NCI-H146 (cell line): ENCODE results near the gene KCNK7.
A peak's percentile ranks its signal among the peaks of the same experiment; 100 is the strongest.
"Not testable (repeated sequence)": the region's sequence is repeated elsewhere in the genome, so short reads cannot be mapped to it uniquely, and the experiment has no call there.

Experiments
- DNase-seq: peaks from one replicate; lab custom pipeline; 2025; lab: John Stamatoyannopoulos, UW

The KCNK7 gene

DNA sequence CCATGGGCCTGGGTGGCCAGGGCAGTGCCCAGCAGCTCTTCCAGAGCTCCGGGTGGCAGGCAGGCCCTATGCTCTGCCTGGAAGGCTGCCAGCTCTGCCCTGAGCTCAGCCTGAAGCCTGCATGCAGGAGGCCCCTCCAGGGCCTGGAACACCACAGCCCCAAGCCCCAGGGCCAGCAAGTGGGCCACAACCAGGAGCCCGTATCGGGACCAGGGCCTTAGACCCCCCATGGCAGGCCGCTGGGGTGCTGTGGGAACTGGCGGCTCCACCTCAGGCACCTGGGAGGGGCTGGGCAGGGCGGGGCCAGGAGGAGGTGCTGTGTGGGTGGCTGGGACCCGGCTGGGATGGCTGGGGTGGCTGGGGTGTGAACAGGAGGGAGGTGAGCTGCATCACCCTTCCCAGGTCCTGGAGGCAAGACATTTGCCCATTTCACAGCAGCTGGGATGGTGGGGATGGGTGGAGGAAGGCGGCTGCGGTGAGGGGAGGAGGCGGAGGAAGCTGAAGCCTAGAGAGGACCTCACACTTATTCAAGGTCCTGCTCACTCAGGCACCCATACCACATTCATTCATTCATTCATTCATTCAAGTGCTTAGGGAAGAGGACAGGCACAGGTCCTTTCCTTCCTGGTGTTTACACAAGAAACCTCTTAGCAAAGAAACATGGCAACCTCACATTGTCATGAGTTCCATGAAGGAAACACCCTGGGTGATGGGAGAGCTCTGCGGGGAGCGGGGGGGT, at the start of gene KCNK7:
KCNK7 (minus strand) TSS at position 258 of the 739 bp plus-strand sequence; CDS start at position 230, 28 bp downstream.
- no peak for DNase-seq

DNA sequence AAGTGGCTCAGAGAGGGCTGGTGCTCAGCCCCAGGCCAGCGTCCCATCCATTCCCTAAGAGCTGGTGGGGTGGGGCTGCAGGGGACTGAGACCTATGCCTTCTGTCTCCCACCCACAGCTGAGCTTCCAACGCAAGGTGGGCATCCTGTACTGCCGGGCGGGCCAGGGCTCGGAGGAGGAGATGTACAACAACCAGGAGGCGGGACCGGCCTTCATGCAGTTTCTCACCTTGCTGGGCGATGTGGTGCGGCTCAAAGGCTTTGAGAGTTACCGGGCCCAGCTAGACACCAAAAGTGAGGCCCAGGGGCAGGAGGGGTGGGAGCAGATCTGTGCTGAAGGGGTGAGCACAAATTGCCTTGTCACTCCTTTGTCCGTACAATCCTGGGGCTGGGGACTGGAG, 49.2 kb upstream of the KCNK7 start:
- DNase-seq, result no peak

GRCh38 chr11:65643971-65644370, 48.4 kb upstream of the KCNK7 start:
- no peak for DNase-seq

DNA sequence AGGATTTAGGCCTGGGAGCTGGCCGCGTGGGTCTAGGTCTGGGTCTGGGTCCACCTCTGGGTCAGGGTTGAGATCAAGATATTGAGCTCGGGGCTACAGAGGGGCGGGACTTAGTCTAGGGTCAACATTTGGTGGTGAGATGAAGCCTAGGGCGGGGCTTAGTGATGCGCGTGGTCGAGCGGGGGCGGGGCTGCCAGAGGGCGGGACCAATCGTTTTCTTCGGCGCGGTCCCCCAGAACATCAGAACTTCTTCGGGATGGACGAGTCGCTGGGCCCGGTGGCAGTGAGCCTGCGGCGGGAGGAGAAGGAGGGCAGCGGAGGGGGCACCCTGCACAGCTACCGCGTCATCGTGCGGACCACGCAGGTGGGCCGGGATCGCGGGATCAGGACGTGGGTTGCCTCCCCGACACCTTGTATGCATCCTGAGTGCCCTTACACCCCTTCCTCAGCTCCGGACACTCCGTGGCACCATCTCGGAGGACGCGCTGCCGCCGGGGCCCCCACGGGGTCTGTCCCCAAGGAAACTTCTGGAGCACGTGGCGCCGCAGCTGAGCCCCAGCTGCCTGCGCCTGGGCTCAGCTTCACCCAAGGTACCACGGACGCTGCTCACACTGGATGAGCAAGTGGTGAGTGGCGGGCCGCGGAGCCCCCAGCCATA, 46.5 kb upstream of the KCNK7 start:
- no peak for DNase-seq

GRCh38 chr11:65641297-65642013, 45.9 kb upstream of the KCNK7 start:
- no peak for DNase-seq

DNA sequence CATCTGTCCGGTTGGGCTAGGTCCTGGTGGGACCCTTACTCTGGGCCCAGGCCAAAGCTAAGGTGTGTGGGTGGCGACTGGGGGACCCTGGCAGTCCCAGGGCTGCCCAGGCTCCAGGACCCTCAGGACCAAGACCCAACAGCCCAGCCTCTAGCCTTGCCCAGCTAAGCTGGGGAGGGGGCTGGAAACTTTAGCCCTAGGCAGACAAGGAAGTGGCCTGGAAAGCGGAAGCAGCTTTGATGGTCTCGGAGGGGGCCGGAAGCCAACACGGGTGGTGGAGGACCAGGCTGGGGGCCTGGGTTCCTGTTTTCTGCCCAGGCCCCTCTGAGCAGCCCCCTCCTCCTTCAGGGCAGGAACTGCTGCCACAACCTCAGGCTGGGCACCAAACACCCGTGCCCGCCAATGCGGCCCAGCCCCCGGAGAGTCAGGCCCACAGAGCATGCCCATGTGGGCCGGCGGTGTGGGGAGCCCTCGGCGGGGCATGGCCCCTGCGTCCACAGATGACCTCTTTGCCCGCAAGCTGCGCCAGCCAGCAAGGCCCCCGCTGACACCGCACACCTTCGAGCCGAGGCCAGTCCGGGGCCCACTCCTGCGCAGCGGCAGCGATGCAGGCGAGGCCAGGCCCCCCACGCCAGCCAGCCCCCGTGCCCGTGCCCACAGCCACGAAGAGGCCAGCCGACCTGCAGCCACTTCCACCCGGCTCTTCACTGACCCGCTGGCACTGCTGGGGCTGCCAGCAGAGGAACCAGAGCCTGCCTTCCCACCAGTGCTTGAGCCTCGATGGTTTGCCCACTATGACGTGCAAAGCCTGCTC, 45.1 kb upstream of the KCNK7 start:
- DNase-seq, result no peak

DNA sequence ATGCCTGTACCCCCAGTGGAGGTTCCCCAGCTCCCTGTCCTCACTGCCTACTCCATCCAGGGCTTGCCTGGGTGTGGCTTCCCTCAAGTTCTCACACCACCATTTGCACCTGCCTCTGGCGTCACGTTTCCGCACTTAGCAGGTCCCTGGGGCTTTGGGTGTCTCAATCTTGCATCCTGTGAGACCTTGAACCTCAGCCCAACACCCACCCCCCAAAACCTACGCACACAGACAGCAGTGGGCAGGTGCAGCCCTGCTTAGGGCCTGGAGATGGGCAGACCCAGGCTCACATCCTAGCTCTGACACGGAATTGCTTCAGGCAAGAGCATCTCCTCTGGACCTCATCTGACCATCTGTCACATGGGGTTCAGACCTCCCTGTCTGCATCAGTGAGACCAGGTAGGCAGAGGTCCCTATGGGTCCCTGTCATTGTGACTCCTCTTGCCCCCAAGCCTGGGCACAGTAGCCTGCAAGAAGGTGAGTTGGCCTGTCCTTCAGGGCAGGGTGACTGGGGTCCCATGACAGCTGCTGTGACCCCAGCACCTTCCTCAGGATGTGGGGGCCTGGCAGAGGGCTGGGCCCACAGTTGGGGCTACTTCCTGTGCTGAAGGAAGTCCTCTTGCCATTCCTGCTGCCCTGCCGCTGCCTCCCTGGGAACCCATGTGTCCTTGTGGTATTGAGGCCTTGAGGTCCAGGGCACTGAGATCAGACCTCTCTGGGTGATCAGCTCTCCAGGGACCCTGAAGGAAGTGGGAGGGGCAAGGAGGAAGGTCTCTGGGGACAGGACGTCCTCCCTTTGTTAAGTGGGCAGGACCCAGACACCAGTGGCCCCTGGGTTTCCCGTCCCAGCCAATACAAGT, 44.3 kb upstream of the KCNK7 start:
- DNase-seq, result no peak

GRCh38 chr11:65639228-65639597, 43.6 kb upstream of the KCNK7 start:
- not testable (repeated sequence) for DNase-seq

GRCh38 chr11:65637794-65638419, 42.3 kb upstream of the KCNK7 start, which contains the start of gene SIPA1:
TSS of gene SIPA1 (plus strand) at chr11:65638101. CDS start at chr11:65640922, 2,821 bp downstream.
- DNase-seq, result peak; percentile 87

- DNase-seq, result no peak
Observed at GRCh38 chr11:65637032-65637557, 41.5 kb upstream of the KCNK7 start.

DNA sequence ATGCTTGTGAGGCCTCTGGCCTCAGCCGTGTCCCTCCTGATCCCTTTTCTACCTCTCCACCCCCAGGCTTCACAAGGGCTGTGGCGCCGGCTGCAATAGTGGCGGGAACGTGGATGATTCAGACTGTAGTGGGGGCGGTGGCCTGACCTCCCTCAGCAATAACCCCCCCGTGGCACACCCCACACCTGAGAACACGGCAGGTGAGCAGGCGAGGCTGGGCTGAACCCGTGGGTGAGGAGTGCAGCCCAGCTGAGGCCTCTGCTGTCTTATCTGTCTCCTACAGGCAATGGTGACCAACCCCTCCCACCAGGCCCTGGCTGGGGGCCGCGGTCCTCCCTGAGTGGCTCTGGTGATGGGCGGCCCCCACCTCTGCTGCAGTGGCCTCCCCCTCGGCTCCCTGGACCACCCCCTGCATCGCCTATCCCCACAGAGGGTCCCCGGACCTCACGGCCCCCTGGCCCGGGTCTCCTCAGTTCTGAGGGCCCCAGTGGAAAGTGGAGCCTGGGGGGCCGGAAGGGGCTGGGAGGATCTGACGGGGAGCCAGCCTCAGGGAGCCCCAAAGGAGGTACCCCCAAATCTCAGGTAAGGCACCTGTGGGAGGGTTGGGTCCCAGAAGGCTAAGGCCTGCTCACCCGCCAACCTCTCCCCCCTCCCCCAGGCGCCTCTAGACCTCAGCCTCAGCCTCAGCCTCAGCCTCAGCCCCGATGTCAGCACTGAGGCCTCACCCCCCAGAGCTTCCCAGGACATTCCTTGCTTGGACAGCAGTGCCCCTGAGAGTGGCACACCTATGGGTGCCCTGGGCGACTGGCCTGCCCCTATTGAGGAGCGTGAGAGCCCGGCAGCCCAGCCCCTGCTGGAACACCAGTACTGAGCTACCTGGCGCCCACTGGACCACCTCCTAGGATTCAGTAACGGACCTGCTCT, 40.8 kb upstream of the KCNK7 start:
- no peak for DNase-seq

DNA sequence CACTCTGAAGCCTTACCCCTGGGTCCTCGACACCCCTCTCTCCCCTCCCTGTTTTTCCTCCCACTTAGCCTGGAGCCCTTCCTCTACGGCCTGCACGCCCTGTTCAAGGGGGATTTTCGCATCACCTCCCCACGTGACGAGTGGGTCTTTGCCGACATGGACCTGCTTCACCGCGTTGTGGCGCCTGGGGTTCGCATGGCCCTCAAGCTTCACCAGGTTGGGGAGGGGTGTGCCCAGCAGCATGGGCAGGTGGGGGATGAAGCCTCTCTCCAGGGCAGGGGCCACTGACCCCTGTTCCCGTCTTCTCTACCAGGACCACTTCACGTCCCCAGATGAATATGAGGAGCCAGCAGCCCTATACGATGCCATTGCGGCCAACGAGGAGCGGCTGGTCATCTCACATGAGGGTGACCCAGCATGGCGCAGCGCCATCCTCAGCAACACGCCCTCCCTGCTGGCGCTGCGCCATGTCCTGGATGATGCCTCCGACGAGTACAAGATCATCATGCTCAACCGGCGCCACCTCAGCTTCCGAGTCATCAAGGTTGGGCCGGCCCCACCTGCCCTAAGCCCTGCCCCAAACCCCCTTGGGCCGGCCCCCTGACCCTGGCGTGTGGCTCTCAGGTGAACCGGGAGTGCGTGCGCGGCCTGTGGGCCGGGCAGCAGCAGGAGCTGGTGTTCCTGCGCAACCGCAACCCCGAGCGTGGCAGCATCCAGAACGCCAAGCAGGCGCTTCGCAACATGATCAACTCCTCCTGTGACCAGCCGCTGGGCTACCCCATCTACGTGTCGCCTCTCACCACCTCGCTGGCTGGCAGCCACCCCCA, 39.5 kb upstream of the KCNK7 start:
- DNase-seq, result no peak

GRCh38 chr11:65634440-65634839, 38.8 kb upstream of the KCNK7 start:
- no peak for DNase-seq

- no peak for DNase-seq
Observed at GRCh38 chr11:65634109-65634436, 38.5 kb upstream of the KCNK7 start.

DNA sequence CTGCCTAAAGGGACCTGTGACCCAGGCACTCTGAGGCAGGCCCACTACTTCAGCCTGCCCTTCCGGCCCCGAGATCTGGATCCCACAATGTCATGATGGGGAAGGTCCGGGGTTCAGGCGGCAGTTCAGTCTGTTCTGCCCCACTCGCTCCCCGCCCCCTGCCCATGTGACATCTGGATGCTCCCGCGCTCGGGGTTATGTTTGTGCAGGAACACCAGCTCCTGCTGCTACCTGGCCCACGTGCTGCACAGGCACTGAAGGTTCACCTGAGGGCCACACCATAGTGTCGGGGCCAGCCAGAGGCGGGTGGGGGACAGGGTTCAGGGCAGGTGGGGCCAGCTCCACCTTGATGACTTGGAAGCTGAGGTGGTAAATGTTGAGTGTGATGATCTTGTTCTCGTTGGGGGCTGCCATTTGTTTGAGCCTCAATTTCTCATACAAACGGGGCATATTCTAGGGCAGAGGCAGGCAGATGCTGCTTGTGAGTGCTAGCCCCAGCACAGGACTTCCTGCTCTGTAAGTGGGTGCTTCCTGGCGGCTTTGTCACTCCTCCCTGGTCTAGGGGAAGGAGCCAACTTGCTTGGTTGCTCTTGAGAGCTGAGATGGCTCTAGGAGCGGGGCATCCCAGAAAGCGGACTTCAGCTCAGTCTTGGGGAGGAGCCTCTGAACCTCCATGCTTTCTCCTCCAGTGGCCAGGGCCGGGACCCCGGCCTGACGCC, 37.9 kb upstream of the KCNK7 start:
- DNase-seq, result no peak

GRCh38 chr11:65630215-65630614, 34.6 kb upstream of the KCNK7 start:
- no peak for DNase-seq

- DNase-seq, result no peak
Observed at GRCh38 chr11:65629579-65629978, 34.0 kb upstream of the KCNK7 start.

DNA sequence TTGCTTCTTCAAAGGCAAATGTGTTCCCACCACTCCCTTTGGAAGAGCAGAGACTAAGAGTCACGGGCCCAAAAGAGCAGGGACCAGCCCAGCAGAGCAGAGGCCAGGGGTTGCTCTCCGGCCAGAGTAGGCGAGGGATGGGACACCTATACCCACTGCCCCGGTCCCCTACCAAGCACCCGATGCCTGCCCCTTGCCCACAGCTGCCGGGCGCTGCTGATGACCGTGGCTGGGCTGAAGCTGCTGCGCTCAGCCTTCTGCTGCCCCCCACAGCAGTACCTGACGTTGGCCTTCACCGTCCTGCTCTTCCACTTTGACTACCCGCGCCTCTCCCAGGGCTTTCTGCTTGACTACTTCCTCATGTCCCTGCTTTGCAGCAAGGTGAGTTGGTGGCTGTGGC, 31.6 kb upstream of the KCNK7 start:
- no peak for DNase-seq
